Sigmoid colon (tissue), 4 donors: Measurements from ENCODE around the gene RPL23.

ENCODE experiments used
- EP300 ChIP-seq, 4 donors: sonication (generic); formaldehyde crosslinking; IDR thresholded peaks; one replicate each; pipeline ENCODE4 v1.6.1; 2017; ENCODE audit warnings: antibody characterized with exemption in 4 of 4
- POLR2A ChIP-seq, 2 donors: fragments of 450-650 bp; IDR thresholded peaks; one replicate each; pipeline ENCODE4 v1.6.1; 2016; ENCODE audit warnings: antibody characterized with exemption in 2 of 2, mild to moderate bottlenecking in 2 of 2, moderate library complexity in 2 of 2
- POLR2AphosphoS5 ChIP-seq, 4 donors: sonication (generic); formaldehyde crosslinking; IDR thresholded peaks; one replicate each; pipeline ENCODE4 v1.6.1; 2017; ENCODE audit warnings: antibody characterized with exemption in 4 of 4
- TF ChIP-seq, protein P1 (sequence below), 4 experiments: fragments of 450-650 bp in 3 of 4; fragments of 200-600 bp in 1 of 4; IDR thresholded peaks; one replicate each; pipeline ENCODE4 v1.5.1; 2016 to 2019; ENCODE audit warnings: antibody characterized with exemption in 4 of 4, mild to moderate bottlenecking in 3 of 4, moderate library complexity in 2 of 4

DNA sequence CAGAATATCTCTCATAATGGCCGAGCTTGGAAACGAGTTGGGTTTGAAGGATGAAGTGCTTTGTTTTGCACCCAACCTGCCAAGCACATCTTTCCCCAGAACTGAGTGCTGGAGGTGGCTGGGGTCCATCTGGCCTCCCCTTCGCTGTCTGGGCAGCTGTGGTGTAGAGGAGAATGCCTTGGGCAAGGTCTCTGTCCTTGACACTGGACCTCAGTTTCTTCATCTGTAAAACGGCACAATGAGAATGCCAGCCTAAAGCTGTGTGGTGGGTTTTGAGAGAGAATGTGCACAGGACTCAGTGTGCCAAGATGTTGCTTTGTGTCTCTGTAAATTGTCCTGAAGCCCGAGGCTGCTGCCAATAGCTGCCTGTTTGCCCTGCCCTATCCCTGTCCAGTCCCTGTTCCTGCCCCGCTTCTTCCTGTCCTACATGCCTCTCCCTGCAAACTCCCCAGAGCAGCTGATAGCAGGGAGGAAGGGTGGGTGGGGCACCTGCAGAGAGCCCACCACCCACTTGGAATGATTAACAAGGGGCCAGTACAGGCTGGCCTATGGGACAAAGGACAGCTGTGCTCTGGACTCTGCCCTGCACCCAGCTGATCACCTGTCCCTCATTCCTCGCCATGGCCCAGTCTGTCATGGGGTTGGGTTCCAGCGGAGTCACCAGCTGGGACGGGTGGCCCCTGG, 31.7 kb upstream of the RPL23 start:
- TF ChIP-seq, protein P1, sequence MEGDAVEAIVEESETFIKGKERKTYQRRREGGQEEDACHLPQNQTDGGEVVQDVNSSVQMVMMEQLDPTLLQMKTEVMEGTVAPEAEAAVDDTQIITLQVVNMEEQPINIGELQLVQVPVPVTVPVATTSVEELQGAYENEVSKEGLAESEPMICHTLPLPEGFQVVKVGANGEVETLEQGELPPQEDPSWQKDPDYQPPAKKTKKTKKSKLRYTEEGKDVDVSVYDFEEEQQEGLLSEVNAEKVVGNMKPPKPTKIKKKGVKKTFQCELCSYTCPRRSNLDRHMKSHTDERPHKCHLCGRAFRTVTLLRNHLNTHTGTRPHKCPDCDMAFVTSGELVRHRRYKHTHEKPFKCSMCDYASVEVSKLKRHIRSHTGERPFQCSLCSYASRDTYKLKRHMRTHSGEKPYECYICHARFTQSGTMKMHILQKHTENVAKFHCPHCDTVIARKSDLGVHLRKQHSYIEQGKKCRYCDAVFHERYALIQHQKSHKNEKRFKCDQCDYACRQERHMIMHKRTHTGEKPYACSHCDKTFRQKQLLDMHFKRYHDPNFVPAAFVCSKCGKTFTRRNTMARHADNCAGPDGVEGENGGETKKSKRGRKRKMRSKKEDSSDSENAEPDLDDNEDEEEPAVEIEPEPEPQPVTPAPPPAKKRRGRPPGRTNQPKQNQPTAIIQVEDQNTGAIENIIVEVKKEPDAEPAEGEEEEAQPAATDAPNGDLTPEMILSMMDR (IDR thresholded peaks at IDR 0.05), result no peak
- no peak for TF ChIP-seq POLR2A (IDR thresholded peaks at IDR 0.05)
- TF ChIP-seq EP300 (IDR thresholded peaks at IDR 0.05), result no peak
- no peak for TF ChIP-seq POLR2AphosphoS5 (IDR thresholded peaks at IDR 0.05)
